ENCODE results near the gene MRFAP1.

Gene MRFAP1

GRCh38 chr4:6676722-6677558 lies 36.5 kb downstream of the MRFAP1 start:
- Mint-ChIP-seq H3K36me3 (peaks cover 59% of the 10 kb centered on the region), H3K4me3 (peak overlapping the region; percentile 93), H3K27me3 (peaks cover 4% of the 10 kb centered on the region), H3K9me3 (peaks cover 6% of the 10 kb centered on the region), H3K27ac (peak overlapping the region; percentile 56), H3K4me1 (peaks cover 61% of the 10 kb centered on the region)
- no peak for DNase-seq
- CTCF ChIA-PET, result interaction anchor here (0.5 to 3.7 kb wide), 5 partner anchors 12 to 206 kb away, joined by 3 to 76 read pairs (median 56); partner anchors contain the start of genes BLOC1S4 and MRFAP1L1

- no peaks in the 10 kb centered on the region for H3K27me3 Mint-ChIP-seq
- peaks cover 2% of the 10 kb centered on the region for H3K9me3 Mint-ChIP-seq
Observed at GRCh38 chr4:6680372-6681034, 40.0 kb downstream of the MRFAP1 start.

GRCh38 chr4:6681191-6681590 lies 40.7 kb downstream of the MRFAP1 start:
- DNase-seq, result no peak
- Mint-ChIP-seq H3K9me3 (peaks cover 2% of the 10 kb centered on the region), H3K4me1 (peaks cover 44% of the 10 kb centered on the region), H3K27me3 (no peaks in the 10 kb centered on the region), H3K4me3 (no peak overlapping the region), H3K36me3 (peaks cover 49% of the 10 kb centered on the region), H3K27ac (no peak overlapping the region)
- CTCF ChIA-PET, result no interaction called here

More at GRCh38 chr4:6680372-6681034, 40.0 kb downstream of the MRFAP1 start:
- Mint-ChIP-seq H3K36me3 (peaks cover 53% of the 10 kb centered on the region), H3K27ac (no peak overlapping the region), H3K4me1 (peaks cover 47% of the 10 kb centered on the region), H3K4me3 (no peak overlapping the region)
- no peak for DNase-seq
- CTCF ChIA-PET, result interaction anchor here (0.6 kb wide), 1 partner anchor 46 kb away, joined by 4 read pairs; no protein-coding TSS in a partner anchor

GRCh38 chr4:6682862-6683590 lies 42.5 kb downstream of the MRFAP1 start:
- Mint-ChIP-seq H3K36me3 (peaks cover 36% of the 10 kb centered on the region), H3K4me1 (peaks cover 45% of the 10 kb centered on the region), H3K27me3 (no peaks in the 10 kb centered on the region), H3K9me3 (peaks cover 2% of the 10 kb centered on the region), H3K27ac (no peak overlapping the region), H3K4me3 (no peak overlapping the region)
- DNase-seq, result no peak
- CTCF ChIA-PET, result interaction anchor here (2.2 kb wide), 1 partner anchor 8 kb away, joined by 15 read pairs; a partner anchor contains a TSS

- CTCF ChIA-PET, result interaction anchor here (1.3 to 2.2 kb wide), 2 partner anchors 10 to 25 kb away, joined by 3 to 15 read pairs; partner anchors contain the start of gene MRFAP1L1
- Mint-ChIP-seq H3K9me3 (peaks cover 2% of the 10 kb centered on the region), H3K27ac (peak overlapping the region; percentile 67), H3K4me3 (no peak overlapping the region), H3K36me3 (peaks cover 27% of the 10 kb centered on the region), H3K27me3 (no peaks in the 10 kb centered on the region), H3K4me1 (peaks cover 50% of the 10 kb centered on the region)
- no peak for DNase-seq
Observed at GRCh38 chr4:6684656-6685055, 44.2 kb downstream of the MRFAP1 start.

- H3K4me3 Mint-ChIP-seq, result no peak overlapping the region
- CTCF ChIA-PET, result interaction anchor here (1.3 kb wide), 2 partner anchors 12 to 23 kb away, joined by 3 to 12 read pairs; partner anchors contain the start of gene MRFAP1L1
- DNase-seq, result no peak
- no peaks in the 10 kb centered on the region for H3K27me3 Mint-ChIP-seq
- peaks cover 18% of the 10 kb centered on the region for H3K36me3 Mint-ChIP-seq
- H3K4me1 Mint-ChIP-seq, result peaks cover 59% of the 10 kb centered on the region
- no peaks in the 10 kb centered on the region for H3K9me3 Mint-ChIP-seq
- H3K27ac Mint-ChIP-seq, result peak overlapping the region; percentile 64
Observed at GRCh38 chr4:6686104-6686787, 45.8 kb downstream of the MRFAP1 start.

GRCh38 chr4:6687947-6688878 lies 47.7 kb downstream of the MRFAP1 start:
- Mint-ChIP-seq H3K27ac (peak overlapping the region; percentile 99), H3K36me3 (peaks cover 18% of the 10 kb centered on the region), H3K4me3 (peak overlapping the region; percentile 82), H3K9me3 (no peaks in the 10 kb centered on the region), H3K4me1 (peaks cover 74% of the 10 kb centered on the region), H3K27me3 (no peaks in the 10 kb centered on the region)
- no peak for DNase-seq
- CTCF ChIA-PET, result interaction anchor here (0.9 to 3.7 kb wide), 5 partner anchors 13 to 187 kb away, joined by 3 to 44 read pairs (median 12); a partner anchor contains a TSS

GRCh38 chr4:6688879-6689505 lies 48.5 kb downstream of the MRFAP1 start:
- H3K4me3 Mint-ChIP-seq, result peak overlapping the region; percentile 82
- CTCF ChIA-PET, result interaction anchor here (0.7 to 3.7 kb wide), 4 partner anchors 12 to 186 kb away, joined by 3 to 44 read pairs (median 8); no protein-coding TSS in a partner anchor
- H3K27ac Mint-ChIP-seq, result peak overlapping the region; percentile 99
- peaks cover 18% of the 10 kb centered on the region for H3K36me3 Mint-ChIP-seq
- DNase-seq, result peak; percentile 87
- no peaks in the 10 kb centered on the region for H3K27me3 Mint-ChIP-seq
- no peaks in the 10 kb centered on the region for H3K9me3 Mint-ChIP-seq
- peaks cover 81% of the 10 kb centered on the region for H3K4me1 Mint-ChIP-seq

GRCh38 chr4:6689506-6689960 lies 49.0 kb downstream of the MRFAP1 start:
- peak overlapping the region; percentile 82 for H3K4me3 Mint-ChIP-seq
- CTCF ChIA-PET, result interaction anchor here (0.6 to 3.7 kb wide), 8 partner anchors 10 to 185 kb away, joined by 3 to 44 read pairs (median 4); no protein-coding TSS in a partner anchor
- H3K27me3 Mint-ChIP-seq, result no peaks in the 10 kb centered on the region
- peak overlapping the region; percentile 99 for H3K27ac Mint-ChIP-seq
- DNase-seq, result no peak
- peaks cover 18% of the 10 kb centered on the region for H3K36me3 Mint-ChIP-seq
- peaks cover 87% of the 10 kb centered on the region for H3K4me1 Mint-ChIP-seq
- H3K9me3 Mint-ChIP-seq, result no peaks in the 10 kb centered on the region

Measured in activated naive CD4-positive, alpha-beta T cell treated with anti-CD3 and anti-CD28 coated beads, Interleukin-2, amount 10 ng/mL, durations not matched to agents 7 days and 5 days (primary cell).